OCI-LY7 (cell line): ENCODE results near the gene GTPBP6. TPM values are rescaled to one million over a fixed set of nuclear protein-coding genes. Genes with fewer than 3 reads are reported as not detected.

Source experiments
- BruUV-seq: library from RNA; stranded (reverse); fragments of 400-500 nt; replicated peaks from 2 replicates; lab custom pipeline; 2021; lab: Mats Ljungman, UMichigan
- CTCF ChIA-PET: fragments of 300-600 bp; sonication (Branson Sonifier 250); formaldehyde crosslinking; loops from one replicate; lab custom pipeline; 2022; ENCODE audit warnings: antibody characterized with exemption; ENCODE audit not compliant: unreplicated experiment; lab: Charles Lee
- POLR2A ChIA-PET: fragments of 300-600 bp; sonication (Branson Sonifier 250); formaldehyde crosslinking; loops from one replicate; lab custom pipeline; 2022; ENCODE audit warnings: antibody characterized with exemption; lab: Charles Lee
- DNase-seq: peaks from one replicate; pipeline ENCODE4 v3.0.0-alpha.2; 2015; ENCODE audit warnings: low spot score
- H2AFZ ChIP-seq: fragments of 200-600 bp; sonication (generic), shearing (Covaris generic); 2 replicates; pipeline ENCODE4 v1.6.1; 2014; ENCODE audit warnings: mild to moderate bottlenecking, antibody characterized with exemption, low read length, moderate library complexity
- H3K27ac ChIP-seq: fragments of 200-600 bp; sonication (generic); 2 replicates; pipeline ENCODE4 v1.5.1; 2014; ENCODE audit warnings: mixed run types, low read depth, mild to moderate bottlenecking, moderate library complexity, low read length, inconsistent platforms; ENCODE audit not compliant: poor library complexity, severe bottlenecking
- H3K36me3 ChIP-seq: fragments of 200-600 bp; sonication (generic); 2 replicates; pipeline ENCODE4 v1.6.1; 2014; ENCODE audit warnings: mild to moderate bottlenecking, antibody characterized with exemption, low read length, moderate library complexity, mixed read lengths; ENCODE audit not compliant: insufficient read depth
- H3K4me1 ChIP-seq: fragments of 200-600 bp; sonication (generic); 2 replicates; pipeline ENCODE4 v1.5.1; 2014; ENCODE audit warnings: mild to moderate bottlenecking, low read length; ENCODE audit not compliant: insufficient read depth, poor library complexity, severe bottlenecking
- H3K4me2 ChIP-seq: fragments of 200-600 bp; sonication (generic); 2 replicates; pipeline ENCODE4 v1.6.1; 2014; ENCODE audit warnings: mild to moderate bottlenecking, low read length
- H3K4me3 ChIP-seq: fragments of 200-600 bp; sonication (generic); 2 replicates; pipeline ENCODE4 v1.5.1; 2014; ENCODE audit warnings: mild to moderate bottlenecking, low read depth, low read length; ENCODE audit not compliant: poor library complexity, severe bottlenecking
- H3K79me2 ChIP-seq: fragments of 200-600 bp; sonication (generic); 2 replicates; pipeline ENCODE4 v1.6.1; 2016; ENCODE audit warnings: low read depth, mild to moderate bottlenecking, low read length, moderate library complexity, mixed read lengths; ENCODE audit not compliant: insufficient read depth
- H3K9me2 ChIP-seq: fragments of 200-600 bp; sonication (generic); 2 replicates; pipeline ENCODE4 v1.6.1; 2016; ENCODE audit warnings: mild to moderate bottlenecking, low read length, mixed read lengths; ENCODE audit not compliant: insufficient read depth
- H3K9me3 ChIP-seq: fragments of 200-600 bp; sonication (generic); 2 replicates; pipeline ENCODE4 v1.6.1; 2014; ENCODE audit warnings: mild to moderate bottlenecking, mixed run types, low read length, mixed read lengths
- H4K20me1 ChIP-seq: fragments of 200-600 bp; sonication (generic); 2 replicates; pipeline ENCODE4 v1.6.1; 2014; ENCODE audit warnings: mild to moderate bottlenecking, antibody characterized with exemption, low read length, moderate library complexity, mixed read lengths; ENCODE audit not compliant: insufficient read depth
- EZH2phosphoT487 ChIP-seq: fragments of 200-600 bp; sonication (generic); IDR thresholded peaks from 2 replicates; pipeline ENCODE4 v1.6.1; 2018; ENCODE audit warnings: low read depth, borderline replicate concordance, mild to moderate bottlenecking, mixed run types, antibody characterized with exemption, low read length, moderate library complexity, mixed read lengths
- intact Hi-C: fragments of 100-400 bp; cut with micrococcal nuclease; formaldehyde crosslinking; loops from one replicate; pipeline ENCODE4 v1.10.0; 2022; ENCODE audit not compliant: unreplicated experiment
- total RNA-seq, 2 experiments: library from RNA; depleted of rRNA in 1 of 2; stranded (reverse); fragments of >200 nt in 1 of 2; shearing (Covaris generic) in 1 of 2; gene quantifications; 2 replicates each; pipeline ENCODE4 v1.2.3, GENCODE V29; 2014 to 2022
- TF ChIP-seq, protein P1 (sequence below): fragments of 200-600 bp; sonication (generic); conservative IDR thresholded peaks from 2 replicates; pipeline ENCODE4 v1.5.1; 2014; ENCODE audit warnings: mild to moderate bottlenecking, antibody characterized with exemption, low read length, moderate library complexity, mixed read lengths

GTPBP6 gene
- total RNA-seq, 2 experiments from 2014 or later, result 36.3 to 53.6 TPM

DNA sequence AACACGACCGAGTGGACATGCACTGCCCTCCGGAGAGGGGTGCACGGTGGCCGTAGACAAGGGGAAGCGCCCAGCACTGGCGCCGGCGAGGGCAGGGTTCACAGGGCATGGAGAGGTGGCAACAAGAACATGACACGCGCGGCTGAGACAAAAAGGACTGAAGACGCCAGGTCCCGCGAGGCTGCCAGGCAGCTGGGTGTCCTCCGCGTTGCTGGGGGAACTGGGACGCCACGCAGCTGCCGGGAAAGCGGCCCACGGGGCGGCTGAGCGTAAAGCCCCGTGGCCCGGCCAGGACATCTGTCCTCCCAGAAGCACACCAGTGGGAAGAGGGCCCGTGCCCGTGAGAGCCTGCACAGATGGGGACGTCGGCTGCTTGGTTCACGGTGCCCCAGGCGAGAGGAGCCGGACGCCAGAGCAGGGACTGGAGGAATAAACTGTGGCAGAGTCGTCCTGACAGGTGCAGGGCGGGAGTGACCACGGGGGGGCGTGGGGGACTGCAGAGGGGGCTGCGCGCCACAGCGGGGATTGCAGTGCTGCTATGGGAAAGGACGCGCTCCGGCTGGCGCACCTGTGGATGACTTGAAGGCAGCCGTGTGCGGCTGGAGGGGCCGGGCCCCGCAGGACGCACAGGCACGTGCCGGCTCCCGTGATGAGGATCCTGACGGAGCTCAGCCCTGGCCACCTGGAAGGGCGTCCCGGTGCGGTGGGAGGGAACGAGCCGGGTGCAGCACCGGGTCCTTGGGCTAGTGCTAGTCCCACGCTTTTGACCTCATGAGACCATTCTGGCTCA lies 32.1 kb upstream of the GTPBP6 start:
- Histone ChIP-seq H3K36me3 (peaks cover 93% of the 10 kb centered on the region), H3K4me2 (no peak overlapping the region), H3K27ac (no peak overlapping the region), H4K20me1 (no peaks in the 10 kb centered on the region), H2AFZ (no peak overlapping the region), H3K4me1 (no peaks in the 10 kb centered on the region), H3K79me2 (peaks cover 45% of the 10 kb centered on the region; the same call in 1 of the 2 replicates), H3K4me3 (no peak overlapping the region), H3K9me2 (no peaks in the 10 kb centered on the region), H3K9me3 (no peaks in the 10 kb centered on the region)
- BruUV-seq, result no TSS peak
- intact Hi-C loops, result no loop called here
- TF ChIP-seq, protein P1, sequence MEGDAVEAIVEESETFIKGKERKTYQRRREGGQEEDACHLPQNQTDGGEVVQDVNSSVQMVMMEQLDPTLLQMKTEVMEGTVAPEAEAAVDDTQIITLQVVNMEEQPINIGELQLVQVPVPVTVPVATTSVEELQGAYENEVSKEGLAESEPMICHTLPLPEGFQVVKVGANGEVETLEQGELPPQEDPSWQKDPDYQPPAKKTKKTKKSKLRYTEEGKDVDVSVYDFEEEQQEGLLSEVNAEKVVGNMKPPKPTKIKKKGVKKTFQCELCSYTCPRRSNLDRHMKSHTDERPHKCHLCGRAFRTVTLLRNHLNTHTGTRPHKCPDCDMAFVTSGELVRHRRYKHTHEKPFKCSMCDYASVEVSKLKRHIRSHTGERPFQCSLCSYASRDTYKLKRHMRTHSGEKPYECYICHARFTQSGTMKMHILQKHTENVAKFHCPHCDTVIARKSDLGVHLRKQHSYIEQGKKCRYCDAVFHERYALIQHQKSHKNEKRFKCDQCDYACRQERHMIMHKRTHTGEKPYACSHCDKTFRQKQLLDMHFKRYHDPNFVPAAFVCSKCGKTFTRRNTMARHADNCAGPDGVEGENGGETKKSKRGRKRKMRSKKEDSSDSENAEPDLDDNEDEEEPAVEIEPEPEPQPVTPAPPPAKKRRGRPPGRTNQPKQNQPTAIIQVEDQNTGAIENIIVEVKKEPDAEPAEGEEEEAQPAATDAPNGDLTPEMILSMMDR, result no peak
- ChIA-PET CTCF (no interaction called here), POLR2A (no interaction called here)
- DNase-seq, result no peak

DNA sequence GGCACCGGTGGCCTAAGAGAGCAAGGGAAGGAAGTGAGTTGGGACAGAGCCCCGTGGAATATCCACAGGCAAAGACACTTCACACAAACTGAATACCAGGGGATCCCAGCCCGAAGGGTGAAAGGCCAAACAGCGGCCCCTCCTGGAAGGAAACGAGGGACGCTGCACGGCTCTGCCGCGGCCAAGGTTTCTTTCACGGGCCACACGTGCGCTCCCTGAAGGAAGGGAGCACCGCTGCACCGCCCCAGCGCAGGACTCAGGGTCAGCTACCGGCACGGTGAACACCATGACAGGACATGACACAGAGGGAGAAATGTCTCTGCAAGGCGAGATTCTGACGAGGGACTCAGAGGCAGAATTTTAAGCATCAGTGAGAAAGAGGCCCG lies 31.5 kb upstream of the GTPBP6 start:
- peaks cover 92% of the 10 kb centered on the region for H3K36me3 ChIP-seq
- H3K27ac ChIP-seq, result no peak overlapping the region
- peaks cover 39% of the 10 kb centered on the region; the same call in 1 of the 2 replicates for H3K79me2 ChIP-seq
- no peaks in the 10 kb centered on the region for H3K9me2 ChIP-seq
- H3K4me2 ChIP-seq, result no peak overlapping the region
- CTCF ChIA-PET, result no interaction called here
- no peak overlapping the region for H3K4me3 ChIP-seq
- no TSS peak for BruUV-seq
- H3K4me1 ChIP-seq, result no peaks in the 10 kb centered on the region
- POLR2A ChIA-PET, result no interaction called here
- no peaks in the 10 kb centered on the region for H4K20me1 ChIP-seq
- no peak overlapping the region for H2AFZ ChIP-seq
- TF ChIP-seq EZH2phosphoT487, result no peak
- TF ChIP-seq, protein P1, result no peak
- intact Hi-C loops, result no loop called here
- no peak for DNase-seq
- H3K9me3 ChIP-seq, result no peaks in the 10 kb centered on the region

DNA sequence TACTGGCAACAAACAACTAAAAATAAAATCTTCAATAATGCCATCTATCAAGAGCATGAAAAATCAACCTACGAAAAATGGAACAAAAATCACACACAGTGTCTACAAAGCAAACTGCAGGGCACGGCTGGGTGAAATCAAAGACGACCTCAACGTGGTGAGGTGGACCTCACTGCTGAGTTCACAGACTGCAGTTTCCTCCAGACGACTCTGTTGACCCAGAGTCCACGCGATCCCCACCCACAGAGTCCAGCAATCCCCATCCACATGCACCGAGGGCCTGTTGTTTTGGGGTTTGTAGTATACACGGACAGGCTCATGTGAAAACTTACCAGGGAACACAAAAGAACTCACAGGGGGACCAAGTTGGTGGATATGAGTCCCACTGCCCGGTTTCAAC lies 31.1 kb upstream of the GTPBP6 start:
- H4K20me1 ChIP-seq, result no peaks in the 10 kb centered on the region
- no peak overlapping the region for H3K4me3 ChIP-seq
- intact Hi-C loops, result no loop called here
- peaks cover 92% of the 10 kb centered on the region for H3K36me3 ChIP-seq
- TF ChIP-seq, protein P1, result no peak
- TF ChIP-seq EZH2phosphoT487, result no peak
- DNase-seq, result no peak
- no peaks in the 10 kb centered on the region for H3K9me3 ChIP-seq
- H3K27ac ChIP-seq, result no peak overlapping the region
- CTCF ChIA-PET, result no interaction called here
- no peak overlapping the region for H2AFZ ChIP-seq
- BruUV-seq, result no TSS peak
- no peak overlapping the region for H3K4me2 ChIP-seq
- H3K9me2 ChIP-seq, result no peaks in the 10 kb centered on the region
- no peaks in the 10 kb centered on the region for H3K4me1 ChIP-seq
- POLR2A ChIA-PET, result no interaction called here
- peaks cover 35% of the 10 kb centered on the region; the same call in 1 of the 2 replicates for H3K79me2 ChIP-seq
